ENCODE results near the gene CCN2. TPM values are rescaled to one million over a fixed set of nuclear protein-coding genes. Genes with fewer than 3 reads are reported as not detected.
A peak's percentile ranks its signal among the peaks of the same experiment; 100 is the strongest.

The CCN2 gene
- total RNA-seq, 4 donors from 2014 or later = 418 to 749 (median 509) TPM

- Histone ChIP-seq H3K27me3 (no peaks in the 10 kb centered on the region), H3K4me1 (peaks cover 8 to 15% (median 8%) of the 10 kb centered on the region in 4 donors), H3K4me3 (no peak overlapping the region), H3K9me3 (no peaks in the 10 kb centered on the region), H3K27ac (replicated peaks in 1 of 4) (peak overlapping the region in 3 of 4 donors; percentile 45 to 56 (median 49)), H3K36me3 (no peaks in the 10 kb centered on the region)
- no peak for DNase-seq (ENCODE audit: extremely low spot score)
- 81% methylated on average over 6 of the region's 7 CpGs for whole genome bisulfite sequencing
- intact Hi-C loops (cut with DNase I) = no loop called here
- TF ChIP-seq CTCF (IDR thresholded peaks at IDR 0.05) (no peak), POLR2A (IDR thresholded peaks at IDR 0.05; ENCODE audit: low read depth) (no peak), POLR2AphosphoS5 (IDR thresholded peaks at IDR 0.05) (no peak), EP300 (IDR thresholded peaks at IDR 0.05) (no peak)
These were observed 46.4 kb upstream of the CCN2 start for GRCh38 chr6:131997429-131998153.

GRCh38 chr6:131995917-131996316, 44.7 kb upstream of the CCN2 start:
- peak overlapping the region in 1 of 4 donors; percentile 5 for H3K27ac ChIP-seq (replicated peaks in 1 of 4)
- H3K4me3 ChIP-seq = no peak overlapping the region
- no peak for DNase-seq (ENCODE audit: extremely low spot score)
- H3K9me3 ChIP-seq = no peaks in the 10 kb centered on the region
- TF ChIP-seq EP300 (IDR thresholded peaks at IDR 0.05) (no peak), POLR2A (IDR thresholded peaks at IDR 0.05; ENCODE audit: low read depth) (no peak), CTCF (IDR thresholded peaks at IDR 0.05) (no peak), POLR2AphosphoS5 (IDR thresholded peaks at IDR 0.05) (peak in 1 of 2 donors; percentile 40)
- H3K4me1 ChIP-seq = peaks cover 8 to 15% (median 8%) of the 10 kb centered on the region in 4 donors
- WGBS = 82% methylated on average over 1 of the region's 1 CpG
- no peaks in the 10 kb centered on the region for H3K36me3 ChIP-seq
- H3K27me3 ChIP-seq = no peaks in the 10 kb centered on the region
- intact Hi-C loops (cut with DNase I) = no loop called here

GRCh38 chr6:131992557-131992956, 41.4 kb upstream of the CCN2 start:
- Histone ChIP-seq H3K27me3 (no peaks in the 10 kb centered on the region), H3K4me1 (no peaks in the 10 kb centered on the region), H3K9me3 (no peaks in the 10 kb centered on the region), H3K27ac (replicated peaks in 1 of 4) (no peak overlapping the region), H3K36me3 (no peaks in the 10 kb centered on the region), H3K4me3 (no peak overlapping the region)
- intact Hi-C loops (cut with DNase I) = no loop called here
- DNase-seq (ENCODE audit: extremely low spot score) = no peak
- TF ChIP-seq EP300 (IDR thresholded peaks at IDR 0.05) = no peak
- no peak for TF ChIP-seq POLR2AphosphoS5 (IDR thresholded peaks at IDR 0.05)
- TF ChIP-seq CTCF (IDR thresholded peaks at IDR 0.05) = no peak
- TF ChIP-seq POLR2A (IDR thresholded peaks at IDR 0.05; ENCODE audit: low read depth) = no peak
- WGBS = 56% methylated on average over 2 of the region's 2 CpGs

GRCh38 chr6:131989036-131989435, 37.9 kb upstream of the CCN2 start:
- Histone ChIP-seq H3K9me3 (no peaks in the 10 kb centered on the region), H3K4me3 (no peak overlapping the region), H3K27ac (replicated peaks in 1 of 4) (no peak overlapping the region), H3K27me3 (no peaks in the 10 kb centered on the region), H3K36me3 (no peaks in the 10 kb centered on the region), H3K4me1 (no peaks in the 10 kb centered on the region)
- WGBS = 82% methylated on average over 4 of the region's 4 CpGs
- DNase-seq (ENCODE audit: extremely low spot score) = no peak
- intact Hi-C loops (cut with DNase I) = no loop called here
- no peak for TF ChIP-seq POLR2A (IDR thresholded peaks at IDR 0.05; ENCODE audit: low read depth)
- no peak for TF ChIP-seq POLR2AphosphoS5 (IDR thresholded peaks at IDR 0.05)
- no peak for TF ChIP-seq EP300 (IDR thresholded peaks at IDR 0.05)
- TF ChIP-seq CTCF (IDR thresholded peaks at IDR 0.05) = no peak

Measured in esophagus muscularis mucosa (tissue), 4 donors.